IgD-negative memory B cell (primary cell): Measurements from ENCODE around the gene GRK7. TPM values are rescaled to one million over a fixed set of nuclear protein-coding genes. Genes with fewer than 3 reads are reported as not detected.

Experiments used
- H3K27ac Mint-ChIP-seq, 3 donors: one replicate each; pipeline ENCODE4 v1.8.0; 2020 to 2022; ENCODE audit warnings: mild to moderate bottlenecking in 3 of 3, mixed read lengths in 3 of 3, moderate library complexity in 1 of 3
- H3K27me3 Mint-ChIP-seq: one replicate; pipeline ENCODE4 v1.8.0; 2021; ENCODE audit warnings: mixed read lengths
- H3K36me3 Mint-ChIP-seq: one replicate; pipeline ENCODE4 v1.8.0; 2020; ENCODE audit warnings: mild to moderate bottlenecking, mixed read lengths
- H3K4me1 Mint-ChIP-seq, 3 donors: one replicate each; pipeline ENCODE4 v1.8.0; 2020 to 2022; ENCODE audit warnings: mixed read lengths in 3 of 3, mild to moderate bottlenecking in 1 of 3
- H3K4me3 Mint-ChIP-seq, 4 donors: one replicate each; pipeline ENCODE4 v1.8.0; 2020 to 2022; ENCODE audit warnings: mild to moderate bottlenecking in 4 of 4, mixed read lengths in 4 of 4, moderate library complexity in 3 of 4
- H3K9me3 Mint-ChIP-seq, 3 donors: one replicate each; pipeline ENCODE4 v1.8.0; 2020 to 2021; ENCODE audit warnings: mixed read lengths in 3 of 3, mild to moderate bottlenecking in 1 of 3
- polyA plus RNA-seq: library from polyadenylated mRNA; unstranded; fragments of 300-500 nt; fragmentation: Illumina TruSeq; gene quantifications from one replicate; pipeline ENCODE4 v1.2.3, GENCODE V29; 2021

Gene GRK7
- not detected for polyA plus RNA-seq

- Mint-ChIP-seq H3K9me3 (no peaks in the 10 kb centered on the region), H3K27me3 (no peaks in the 10 kb centered on the region), H3K4me1 (no peaks in the 10 kb centered on the region), H3K36me3 (no peaks in the 10 kb centered on the region), H3K4me3 (no peak within 1 kb of the TSS), H3K27ac (no peak within 1 kb of the TSS)
These were observed at the start of gene GRK7 for GRCh38 chr3:141763088-141763750. Gene GRK7, plus strand, starts transcription at chr3:141763408. Its CDS starts 14,877 bp downstream, at chr3:141778285.

- Mint-ChIP-seq H3K4me1 (no peaks in the 10 kb centered on the region), H3K27me3 (peaks cover 2% of the 10 kb centered on the region), H3K4me3 (no peak overlapping the region), H3K9me3 (peaks cover 0 to 4% (median 4%) of the 10 kb centered on the region in 3 donors), H3K27ac (no peak overlapping the region), H3K36me3 (peaks cover 3% of the 10 kb centered on the region)
These were observed 48.5 kb upstream of the GRK7 start for GRCh38 chr3:141714671-141715070.

GRCh38 chr3:141722081-141722480 lies 41.1 kb upstream of the GRK7 start:
- Mint-ChIP-seq H3K4me3 (no peak overlapping the region), H3K36me3 (peaks cover 1% of the 10 kb centered on the region), H3K27me3 (peaks cover 4% of the 10 kb centered on the region), H3K4me1 (no peaks in the 10 kb centered on the region), H3K27ac (no peak overlapping the region), H3K9me3 (no peaks in the 10 kb centered on the region)

GRCh38 chr3:141722648-141723047 lies 40.6 kb upstream of the GRK7 start:
- H3K27ac Mint-ChIP-seq: no peak overlapping the region
- no peak overlapping the region for H3K4me3 Mint-ChIP-seq
- no peaks in the 10 kb centered on the region for H3K4me1 Mint-ChIP-seq
- no peaks in the 10 kb centered on the region for H3K36me3 Mint-ChIP-seq
- H3K9me3 Mint-ChIP-seq: no peaks in the 10 kb centered on the region
- peaks cover 4% of the 10 kb centered on the region for H3K27me3 Mint-ChIP-seq

GRCh38 chr3:141723255-141723654 lies 40.0 kb upstream of the GRK7 start:
- Mint-ChIP-seq H3K36me3 (peaks cover 3% of the 10 kb centered on the region), H3K4me3 (no peak overlapping the region), H3K9me3 (no peaks in the 10 kb centered on the region), H3K27ac (no peak overlapping the region), H3K27me3 (peaks cover 4% of the 10 kb centered on the region), H3K4me1 (no peaks in the 10 kb centered on the region)

- no peaks in the 10 kb centered on the region for H3K9me3 Mint-ChIP-seq
- H3K36me3 Mint-ChIP-seq: peaks cover 5% of the 10 kb centered on the region
- no peak overlapping the region for H3K4me3 Mint-ChIP-seq
- no peak overlapping the region for H3K27ac Mint-ChIP-seq
- H3K27me3 Mint-ChIP-seq: peaks cover 4% of the 10 kb centered on the region
- no peaks in the 10 kb centered on the region for H3K4me1 Mint-ChIP-seq
These were observed 39.0 kb upstream of the GRK7 start for GRCh38 chr3:141724186-141724585.

- Mint-ChIP-seq H3K27ac (no peak overlapping the region), H3K4me1 (no peaks in the 10 kb centered on the region), H3K27me3 (peaks cover 2% of the 10 kb centered on the region), H3K36me3 (peaks cover 5% of the 10 kb centered on the region), H3K9me3 (no peaks in the 10 kb centered on the region), H3K4me3 (no peak overlapping the region)
These were observed 38.2 kb upstream of the GRK7 start for GRCh38 chr3:141725036-141725435.

GRCh38 chr3:141726483-141726882 lies 36.7 kb upstream of the GRK7 start:
- Mint-ChIP-seq H3K27ac (no peak overlapping the region), H3K9me3 (no peaks in the 10 kb centered on the region), H3K27me3 (no peaks in the 10 kb centered on the region), H3K4me1 (no peaks in the 10 kb centered on the region), H3K4me3 (no peak overlapping the region), H3K36me3 (peaks cover 5% of the 10 kb centered on the region)

GRCh38 chr3:141728355-141728892 lies 34.8 kb upstream of the GRK7 start:
- Mint-ChIP-seq H3K9me3 (no peaks in the 10 kb centered on the region), H3K27ac (no peak overlapping the region), H3K27me3 (no peaks in the 10 kb centered on the region), H3K4me3 (no peak overlapping the region), H3K4me1 (no peaks in the 10 kb centered on the region), H3K36me3 (peaks cover 7% of the 10 kb centered on the region)

- Mint-ChIP-seq H3K9me3 (no peaks in the 10 kb centered on the region), H3K4me1 (no peaks in the 10 kb centered on the region), H3K4me3 (no peak overlapping the region), H3K27me3 (no peaks in the 10 kb centered on the region), H3K27ac (no peak overlapping the region), H3K36me3 (peaks cover 7% of the 10 kb centered on the region)
These were observed 34.0 kb upstream of the GRK7 start for GRCh38 chr3:141729240-141729639.

GRCh38 chr3:141735176-141735575 lies 28.0 kb upstream of the GRK7 start:
- Mint-ChIP-seq H3K4me1 (peaks cover 8 to 19% (median 17%) of the 10 kb centered on the region in 3 donors), H3K9me3 (no peaks in the 10 kb centered on the region), H3K4me3 (no peak overlapping the region), H3K27me3 (no peaks in the 10 kb centered on the region), H3K36me3 (peaks cover 4% of the 10 kb centered on the region), H3K27ac (no peak overlapping the region)

- Mint-ChIP-seq H3K27ac (peak overlapping the region in 1 of 3 donors; percentile 98), H3K27me3 (no peaks in the 10 kb centered on the region), H3K4me3 (peak overlapping the region in 1 of 4 donors; percentile 30), H3K4me1 (peaks cover 12 to 25% (median 24%) of the 10 kb centered on the region in 3 donors), H3K36me3 (peaks cover 4% of the 10 kb centered on the region), H3K9me3 (no peaks in the 10 kb centered on the region)
These were observed 27.3 kb upstream of the GRK7 start for GRCh38 chr3:141735770-141736465.

GRCh38 chr3:141737093-141737492 lies 26.1 kb upstream of the GRK7 start:
- no peaks in the 10 kb centered on the region for H3K9me3 Mint-ChIP-seq
- H3K36me3 Mint-ChIP-seq: peaks cover 4% of the 10 kb centered on the region
- H3K4me3 Mint-ChIP-seq: peak overlapping the region; percentile 63 to 80 (median 68)
- H3K27ac Mint-ChIP-seq: peak overlapping the region; percentile 66 to 98 (median 90)
- no peaks in the 10 kb centered on the region for H3K27me3 Mint-ChIP-seq
- peaks cover 13 to 31% (median 30%) of the 10 kb centered on the region in 3 donors for H3K4me1 Mint-ChIP-seq

- Mint-ChIP-seq H3K9me3 (no peaks in the 10 kb centered on the region), H3K27me3 (no peaks in the 10 kb centered on the region), H3K4me1 (peaks cover 13 to 33% (median 33%) of the 10 kb centered on the region in 3 donors), H3K27ac (peak overlapping the region; percentile 73 to 98 (median 95)), H3K36me3 (peaks cover 2% of the 10 kb centered on the region), H3K4me3 (peak overlapping the region; percentile 95 to 99 (median 97))
These were observed 25.6 kb upstream of the GRK7 start for GRCh38 chr3:141737678-141738021.

GRCh38 chr3:141738022-141738890 lies 25.0 kb upstream of the GRK7 start, which contains the start of gene RNF7:
Gene RNF7, plus strand, starts transcription at chr3:141738298. Its CDS starts 44 bp downstream, at chr3:141738342.
- Mint-ChIP-seq H3K27ac (peak within 1 kb of the TSS; percentile 73 to 98 (median 97)), H3K4me3 (peak within 1 kb of the TSS; percentile 95 to 99 (median 97)), H3K36me3 (peaks cover 2% of the 10 kb centered on the region), H3K4me1 (peaks cover 13 to 36% (median 33%) of the 10 kb centered on the region in 3 donors), H3K27me3 (no peaks in the 10 kb centered on the region), H3K9me3 (no peaks in the 10 kb centered on the region)
